ENCODE data around the gene RAD9B.
"Not testable (repeated sequence)": the region's sequence is repeated elsewhere in the genome, so short reads cannot be mapped to it uniquely, and the experiment has no call there.

The RAD9B gene

GRCh38 chr12:110528277-110528839 lies 26.2 kb downstream of the RAD9B start:
- no peak for DNase-seq

GRCh38 chr12:110530511-110530910 lies 28.4 kb downstream of the RAD9B start:
- no peak for DNase-seq

- DNase-seq = no peak
Measured at GRCh38 chr12:110531741-110532333, 29.7 kb downstream of the RAD9B start.

GRCh38 chr12:110532644-110533043 lies 30.5 kb downstream of the RAD9B start:
- no peak for DNase-seq

- DNase-seq = no peak
Measured at GRCh38 chr12:110533607-110534006, 31.5 kb downstream of the RAD9B start.

GRCh38 chr12:110534811-110535210 lies 32.7 kb downstream of the RAD9B start:
- no peak for DNase-seq

- DNase-seq = no peak
Measured at GRCh38 chr12:110536834-110537604, 34.9 kb downstream of the RAD9B start.

- no peak for DNase-seq
Measured at GRCh38 chr12:110537605-110538409, 35.7 kb downstream of the RAD9B start.

GRCh38 chr12:110538869-110539622 lies 36.9 kb downstream of the RAD9B start:
- DNase-seq = no peak

- DNase-seq = no peak
Measured at GRCh38 chr12:110540048-110540447, 37.9 kb downstream of the RAD9B start.

GRCh38 chr12:110543252-110543959 lies 41.3 kb downstream of the RAD9B start:
- DNase-seq = no peak

GRCh38 chr12:110543965-110544364 lies 41.8 kb downstream of the RAD9B start:
- no peak for DNase-seq

- DNase-seq = not testable (repeated sequence)
Measured at GRCh38 chr12:110545259-110545658, 43.1 kb downstream of the RAD9B start.

- no peak for DNase-seq
Measured at GRCh38 chr12:110545812-110546211, 43.7 kb downstream of the RAD9B start.

GRCh38 chr12:110546339-110546738 lies 44.2 kb downstream of the RAD9B start:
- no peak for DNase-seq

GRCh38 chr12:110547090-110547489 lies 45.0 kb downstream of the RAD9B start:
- no peak for DNase-seq

GRCh38 chr12:110548678-110549077 lies 46.5 kb downstream of the RAD9B start:
- DNase-seq = no peak

GRCh38 chr12:110549716-110550115 lies 47.6 kb downstream of the RAD9B start:
- DNase-seq = no peak

GRCh38 chr12:110550981-110551380 lies 48.9 kb downstream of the RAD9B start:
- no peak for DNase-seq

Measured in islet precursor cell (in vitro differentiated cells).